ENCODE measurements around the gene NOX3.

Gene NOX3

GRCh38 chr6:155347800-155348199, 107.8 kb downstream of the NOX3 start:
- DNase-seq (ENCODE audit: low spot score), result no peak
- no peak for TF ChIP-seq CTCF (IDR thresholded peaks at IDR 0.05; ENCODE audit: borderline replicate concordance, control extremely low read depth, extremely low read depth, insufficient read depth, missing control alignments)
- in situ Hi-C loops (cut with MboI; ENCODE audit: low sequenced_read_pairs, unreplicated experiment), result no loop called here

GRCh38 chr6:155346957-155347356, 108.7 kb downstream of the NOX3 start:
- no peak for DNase-seq (ENCODE audit: low spot score)
- no peak for TF ChIP-seq CTCF (IDR thresholded peaks at IDR 0.05; ENCODE audit: borderline replicate concordance, control extremely low read depth, extremely low read depth, insufficient read depth, missing control alignments)
- in situ Hi-C loops (cut with MboI; ENCODE audit: low sequenced_read_pairs, unreplicated experiment), result no loop called here
